ENCODE results near the gene RNF182. TPM values are rescaled to one million over a fixed set of nuclear protein-coding genes. Genes with fewer than 3 reads are reported as not detected.

The RNF182 gene
- total RNA-seq, 4 donors from 2014 or later, result not detected

DNA sequence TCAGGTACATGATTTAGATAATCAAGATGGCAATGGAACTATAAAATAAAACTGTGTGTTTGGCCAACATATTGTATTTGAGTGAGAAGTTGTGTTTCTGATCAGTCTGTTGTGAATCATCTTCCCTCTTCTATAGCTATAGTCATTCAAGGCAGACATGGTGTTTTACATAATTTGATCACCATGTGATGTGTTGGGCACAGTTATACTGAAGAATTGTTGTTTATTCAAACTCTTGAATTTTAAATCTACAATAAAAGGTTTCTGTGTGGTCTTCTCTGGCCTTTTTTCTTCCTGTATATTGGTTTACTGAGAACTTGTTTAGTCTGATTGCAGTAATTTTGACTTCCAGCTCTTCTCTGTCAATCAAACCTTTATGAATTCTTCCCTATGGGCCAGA, 4.4 kb downstream of the RNF182 start:
- Histone ChIP-seq H3K9me3 (no peaks in the 10 kb centered on the region), H3K4me1 (peaks cover 0 to 13% (median 12%) of the 10 kb centered on the region in 4 donors), H3K27ac (no peak overlapping the region), H3K36me3 (no peaks in the 10 kb centered on the region), H3K4me3 (no peak overlapping the region), H3K27me3 (peaks cover 81% of the 10 kb centered on the region)
- intact Hi-C loops (cut with DNase I; ENCODE audit: low total_unique reads), result no loop called here
- TF ChIP-seq EP300 (IDR thresholded peaks at IDR 0.05; ENCODE audit: low read depth) (no peak), POLR2A (IDR thresholded peaks at IDR 0.05) (no peak), POLR2AphosphoS5 (IDR thresholded peaks at IDR 0.05) (no peak)
- in situ Hi-C loops (cut with MboI; ENCODE audit: low pct_ligation_motif_present in 1 of 4, low pct_unique_long_range_greater_than_20kb in 1 of 4, low sequenced_read_pairs in 3 of 4), result no loop called here
- no peak for DNase-seq

DNA sequence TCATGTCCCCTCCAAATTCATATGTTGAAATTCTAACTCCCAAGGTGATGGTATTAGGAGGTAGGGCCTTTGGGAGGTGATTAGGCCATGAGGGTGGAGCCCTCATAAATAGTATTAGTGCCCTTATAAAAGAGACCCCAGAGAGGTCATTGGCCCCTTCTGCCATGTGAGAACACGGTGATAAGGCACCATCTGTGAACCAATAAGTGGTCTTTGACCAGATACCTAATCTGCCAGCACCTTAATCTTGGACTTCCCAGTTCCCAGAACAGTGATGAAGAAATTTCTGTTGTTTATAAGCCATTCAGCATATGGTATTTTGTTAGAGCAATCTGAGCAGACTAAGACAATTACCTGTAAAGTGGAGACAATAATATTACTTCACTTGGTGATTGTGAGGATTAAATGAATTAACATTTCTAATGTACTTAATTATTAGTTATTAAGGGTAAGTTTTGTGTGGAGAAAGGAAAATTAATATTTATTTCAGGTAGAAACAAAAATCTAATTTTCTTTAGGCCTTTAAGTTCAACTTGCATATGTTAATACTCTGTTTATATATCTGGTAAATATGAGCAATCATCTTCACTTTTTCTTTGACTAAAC, 7.1 kb downstream of the RNF182 start:
- TF ChIP-seq CTCF (IDR thresholded peaks at IDR 0.05) (no peak), POLR2A (IDR thresholded peaks at IDR 0.05) (no peak), POLR2AphosphoS5 (IDR thresholded peaks at IDR 0.05) (no peak), EP300 (IDR thresholded peaks at IDR 0.05; ENCODE audit: low read depth) (no peak)
- peaks cover 55% of the 10 kb centered on the region for H3K27me3 ChIP-seq
- WGBS, 2 donors (ENCODE audit: low coverage in 1 of 2), result 61 to 83% methylated on average over 1 of the region's 1 CpG
- no peak overlapping the region for H3K4me3 ChIP-seq
- intact Hi-C loops (cut with DNase I; ENCODE audit: low total_unique reads), result no loop called here
- no peaks in the 10 kb centered on the region for H3K4me1 ChIP-seq
- no peaks in the 10 kb centered on the region for H3K36me3 ChIP-seq
- in situ Hi-C loops (cut with MboI; ENCODE audit: low pct_ligation_motif_present in 1 of 4, low pct_unique_long_range_greater_than_20kb in 1 of 4, low sequenced_read_pairs in 3 of 4), result no loop called here
- H3K27ac ChIP-seq, result no peak overlapping the region
- no peaks in the 10 kb centered on the region for H3K9me3 ChIP-seq
- no peak for DNase-seq

GRCh38 chr6:13932785-13933184, 8.0 kb downstream of the RNF182 start:
- DNase-seq, result no peak
- TF ChIP-seq POLR2AphosphoS5 (IDR thresholded peaks at IDR 0.05) (no peak), CTCF (IDR thresholded peaks at IDR 0.05) (no peak), EP300 (IDR thresholded peaks at IDR 0.05; ENCODE audit: low read depth) (no peak), POLR2A (IDR thresholded peaks at IDR 0.05) (no peak)
- Histone ChIP-seq H3K4me3 (no peak overlapping the region), H3K36me3 (no peaks in the 10 kb centered on the region), H3K27me3 (peaks cover 46% of the 10 kb centered on the region), H3K9me3 (no peaks in the 10 kb centered on the region), H3K27ac (no peak overlapping the region), H3K4me1 (no peaks in the 10 kb centered on the region)
- intact Hi-C loops (cut with DNase I; ENCODE audit: low total_unique reads), result no loop called here
- in situ Hi-C loops (cut with MboI; ENCODE audit: low pct_ligation_motif_present in 1 of 4, low pct_unique_long_range_greater_than_20kb in 1 of 4, low sequenced_read_pairs in 3 of 4), result no loop called here
- WGBS, 2 donors (ENCODE audit: low coverage in 1 of 2), result 89 to 100% methylated on average over 1 of the region's 1 CpG

DNA sequence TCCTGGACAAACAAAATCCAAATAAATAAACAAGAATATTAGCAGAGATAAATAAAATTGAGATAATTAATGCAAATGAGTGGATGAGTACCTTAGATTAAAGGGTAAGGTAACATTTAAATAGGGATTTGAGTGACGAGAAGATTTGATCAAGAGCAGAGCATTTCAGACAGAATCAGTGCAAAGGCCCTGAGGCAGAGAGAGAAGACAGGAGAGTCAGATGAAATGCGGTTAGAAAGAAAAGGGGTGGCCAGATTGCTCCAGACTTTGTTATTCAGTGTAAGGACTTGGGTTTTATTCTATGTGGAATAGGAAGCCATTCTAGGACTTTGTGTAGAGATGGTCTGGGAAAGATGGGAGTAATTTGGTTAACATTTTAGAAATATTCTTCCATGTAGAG, 10.0 kb downstream of the RNF182 start:
- no peak for DNase-seq
- in situ Hi-C loops (cut with MboI; ENCODE audit: low pct_ligation_motif_present in 1 of 4, low pct_unique_long_range_greater_than_20kb in 1 of 4, low sequenced_read_pairs in 3 of 4) (no loop called here), intact Hi-C loops (cut with DNase I; ENCODE audit: low total_unique reads) (no loop called here)
- 96 to 100% methylated on average over 2 of the region's 2 CpGs for WGBS, 2 donors (ENCODE audit: low coverage in 1 of 2)
- peaks cover 33% of the 10 kb centered on the region for H3K27me3 ChIP-seq
- TF ChIP-seq EP300 (IDR thresholded peaks at IDR 0.05; ENCODE audit: low read depth) (no peak), POLR2A (IDR thresholded peaks at IDR 0.05) (no peak), CTCF (IDR thresholded peaks at IDR 0.05) (no peak), POLR2AphosphoS5 (IDR thresholded peaks at IDR 0.05) (no peak)
- no peaks in the 10 kb centered on the region for H3K36me3 ChIP-seq
- H3K4me1 ChIP-seq, result no peaks in the 10 kb centered on the region
- H3K4me3 ChIP-seq, result no peak overlapping the region
- H3K27ac ChIP-seq, result no peak overlapping the region
- no peaks in the 10 kb centered on the region for H3K9me3 ChIP-seq

Measured in transverse colon (tissue), 4 donors.